DND-41 (cell line): ENCODE measurements around the gene KRTAP10-6.

Experiments
- CTCF ChIP-seq: IDR thresholded peaks from 2 replicates; pipeline ENCODE4 v1.5.1; 2012; ENCODE audit warnings: borderline replicate concordance, low read length, moderate library complexity, mild to moderate bottlenecking; ENCODE audit not compliant: poor library complexity, severe bottlenecking; ENCODE audit errors: extremely low read depth
- EZH2 ChIP-seq: IDR thresholded peaks from 3 replicates; pipeline ENCODE4 v1.6.1; 2012; ENCODE audit warnings: borderline replicate concordance, low read depth, mild to moderate bottlenecking, moderate library complexity, low read length, inconsistent platforms; ENCODE audit not compliant: severe bottlenecking

DNA sequence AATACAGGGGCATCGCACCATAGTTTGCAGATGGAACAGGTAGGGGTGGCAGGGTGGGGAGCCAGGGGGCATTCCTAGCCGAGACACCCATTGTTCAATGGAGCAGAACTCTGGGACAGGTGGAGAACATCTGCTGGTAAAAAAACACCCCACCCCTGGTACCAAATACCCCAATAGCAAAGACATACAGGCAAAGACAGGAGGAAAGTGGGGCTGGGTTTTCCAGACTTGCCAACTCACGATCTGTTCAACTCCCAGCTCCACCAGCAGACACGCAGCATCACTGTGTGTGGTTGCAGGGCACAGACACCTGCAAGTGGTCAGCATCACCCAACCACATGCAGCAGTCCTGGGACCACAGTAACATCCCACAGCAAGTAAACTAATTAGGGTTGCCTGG lies 19.2 kb upstream of the KRTAP10-6 start:
- TF ChIP-seq CTCF: no peak
- no peak for TF ChIP-seq EZH2
